CD8-positive, alpha-beta memory T cell (primary cell): ENCODE data around the gene IGFL2. TPM values are rescaled to one million over a fixed set of nuclear protein-coding genes. Genes with fewer than 3 reads are reported as not detected.
"Not testable (repeated sequence)": the region's sequence is repeated elsewhere in the genome, so short reads cannot be mapped to it uniquely, and the experiment has no call there.

Source experiments
- CTCF ChIA-PET: fragments of 350-600 bp; sonication (Branson Sonifier 250); formaldehyde crosslinking; loops from one replicate; lab custom pipeline; 2021; ENCODE audit warnings: antibody characterized with exemption; lab: Charles Lee
- POLR2A ChIA-PET: fragments of 350-600 bp; sonication (Branson Sonifier 250); formaldehyde crosslinking; loops from one replicate; lab custom pipeline; 2021; ENCODE audit warnings: antibody characterized with exemption; lab: Charles Lee
- DNase-seq, 5 donors: peaks; one replicate each; pipeline versions ENCODE4 v3.0.0 to v3.0.0-alpha.2; 2020 to 2022; ENCODE audit warnings: mixed read lengths in 1 of 5
- H3K27ac ChIP-seq: one replicate; pipeline ENCODE4 v1.7.0; 2013; ENCODE audit warnings: low read depth, mild to moderate bottlenecking, low read length, moderate library complexity
- H3K27me3 ChIP-seq: 2 replicates; pipeline ENCODE4 v1.7.0; 2013; ENCODE audit warnings: low read length, mild to moderate bottlenecking; ENCODE audit not compliant: insufficient read depth, poor library complexity, severe bottlenecking
- H3K36me3 ChIP-seq: 2 replicates; pipeline ENCODE4 v1.7.0; 2013; ENCODE audit warnings: mild to moderate bottlenecking, low read length, moderate library complexity; ENCODE audit not compliant: insufficient read depth
- H3K4me1 ChIP-seq: 2 replicates; pipeline ENCODE4 v1.7.0; 2013; ENCODE audit warnings: mild to moderate bottlenecking, low read length, moderate library complexity; ENCODE audit not compliant: insufficient read depth
- H3K4me3 ChIP-seq: 2 replicates; pipeline ENCODE4 v1.7.0; 2013; ENCODE audit warnings: mild to moderate bottlenecking, low read length
- H3K9me3 ChIP-seq: 2 replicates; pipeline ENCODE4 v1.7.0; 2013; ENCODE audit warnings: mild to moderate bottlenecking, low read length
- H3K27ac Mint-ChIP-seq, 8 donors: one replicate each; pipeline ENCODE4 v1.8.0; 2020 to 2021; ENCODE audit warnings: mixed read lengths in 8 of 8, mild to moderate bottlenecking in 6 of 8, inconsistent platforms in 3 of 8, moderate library complexity in 3 of 8
- H3K27me3 Mint-ChIP-seq, 2 donors: one replicate each; pipeline ENCODE4 v1.8.0; 2020 to 2021; ENCODE audit warnings: mixed read lengths in 2 of 2, mild to moderate bottlenecking in 1 of 2, moderate library complexity in 1 of 2
- H3K36me3 Mint-ChIP-seq, 3 donors: one replicate each; pipeline ENCODE4 v1.8.0; 2020 to 2021; ENCODE audit warnings: mixed read lengths in 3 of 3, inconsistent platforms in 1 of 3, mild to moderate bottlenecking in 1 of 3
- H3K4me1 Mint-ChIP-seq, 3 donors: one replicate each; pipeline ENCODE4 v1.8.0; 2020 to 2021; ENCODE audit warnings: mixed read lengths in 3 of 3, inconsistent platforms in 1 of 3, mild to moderate bottlenecking in 1 of 3
- H3K4me3 Mint-ChIP-seq, 7 donors: one replicate each; pipeline ENCODE4 v1.8.0; 2020 to 2021; ENCODE audit warnings: mixed read lengths in 7 of 7, mild to moderate bottlenecking in 6 of 7, moderate library complexity in 4 of 7, inconsistent platforms in 2 of 7
- H3K9me3 Mint-ChIP-seq, 5 donors: one replicate each; pipeline ENCODE4 v1.8.0; 2020 to 2022; ENCODE audit warnings: mixed read lengths in 5 of 5, mild to moderate bottlenecking in 3 of 5, moderate library complexity in 2 of 5, inconsistent platforms in 1 of 5
- polyA plus RNA-seq: library from polyadenylated mRNA; unstranded; fragments of 300-500 nt; fragmentation: Illumina TruSeq; gene quantifications from one replicate; pipeline ENCODE4 v1.2.3, GENCODE V29; 2021
- total RNA-seq, 2 experiments: library from RNA; stranded (reverse); gene quantifications; one replicate each; pipeline ENCODE4 v1.2.3, GENCODE V29; 2021

The IGFL2 gene
- total and polyA plus RNA-seq, 3 experiments from 2014 or later, result not detected

- Mint-ChIP-seq H3K4me3 (no peak overlapping the region), H3K36me3 (no peaks in the 10 kb centered on the region), H3K4me1 (no peaks in the 10 kb centered on the region), H3K27me3 (peaks cover 36 to 67% of the 10 kb centered on the region in 2 donors), H3K9me3 (no peaks in the 10 kb centered on the region), H3K27ac (peak overlapping the region in 1 of 8 donors; percentile 33)
- Histone ChIP-seq H3K27me3 (peaks cover 11% of the 10 kb centered on the region), H3K4me3 (no peak overlapping the region), H3K36me3 (no peaks in the 10 kb centered on the region), H3K9me3 (no peaks in the 10 kb centered on the region), H3K4me1 (no peaks in the 10 kb centered on the region), H3K27ac (no peak overlapping the region)
- ChIA-PET POLR2A (no interaction called here), CTCF (no interaction called here)
- no peak for DNase-seq
Observed at GRCh38 chr19:46195104-46195503, 47.1 kb downstream of the IGFL2 start.

- H3K9me3 ChIP-seq, H3K4me3 ChIP-seq, DNase-seq, CTCF ChIA-PET, H3K36me3 Mint-ChIP-seq, H3K36me3 ChIP-seq, H3K4me1 Mint-ChIP-seq, H3K27ac ChIP-seq, H3K9me3 Mint-ChIP-seq, POLR2A ChIA-PET, H3K4me3 Mint-ChIP-seq, H3K27me3 ChIP-seq, H3K4me1 ChIP-seq: not testable (repeated sequence)
- peak overlapping the region in 1 of 8 donors; percentile 19 for H3K27ac Mint-ChIP-seq
- H3K27me3 Mint-ChIP-seq, result peaks cover 34 to 63% of the 10 kb centered on the region in 2 donors
Observed at GRCh38 chr19:46195919-46196318, 47.9 kb downstream of the IGFL2 start.

DNA sequence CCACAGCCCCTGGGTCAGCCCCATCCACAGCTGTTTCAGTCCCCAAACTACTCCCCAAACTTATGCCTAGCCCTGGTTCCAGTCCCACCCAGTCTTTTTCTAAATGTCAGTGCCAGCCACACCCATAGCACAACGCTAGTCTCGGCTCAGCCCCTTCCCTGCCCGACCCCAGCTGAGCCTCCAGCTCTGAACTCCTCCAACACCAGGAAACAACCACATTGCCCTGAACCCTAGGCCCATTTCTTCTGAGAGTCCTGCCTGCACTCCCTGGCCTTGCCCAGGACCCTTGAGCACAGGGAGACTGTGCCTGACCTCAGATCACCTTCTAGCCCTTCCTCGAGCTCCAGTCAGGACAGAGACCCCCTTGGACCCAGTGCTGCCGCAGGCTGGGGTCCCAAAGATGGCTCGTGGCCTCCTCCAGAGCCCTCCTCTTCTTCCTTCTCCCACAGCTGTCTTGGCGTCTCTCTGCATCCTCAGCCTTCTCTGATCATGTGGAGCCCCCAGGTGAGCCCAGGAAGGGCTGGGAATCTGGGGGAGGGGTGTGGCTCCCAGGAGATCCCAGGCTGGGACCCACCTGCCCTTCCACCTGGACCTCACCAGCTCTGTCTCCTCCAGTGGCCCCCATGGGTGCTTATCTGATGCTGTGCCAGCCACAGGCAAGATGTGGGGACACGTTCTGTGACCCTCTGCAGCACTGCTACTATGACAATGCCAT is 48.5 kb downstream of the IGFL2 start:
- H3K36me3 ChIP-seq, result no peaks in the 10 kb centered on the region
- peaks cover 32 to 62% of the 10 kb centered on the region in 2 donors for H3K27me3 Mint-ChIP-seq
- DNase-seq, result no peak
- no peak overlapping the region for H3K27ac ChIP-seq
- H3K4me3 ChIP-seq, result no peak overlapping the region
- H3K4me1 Mint-ChIP-seq, result no peaks in the 10 kb centered on the region
- H3K27ac Mint-ChIP-seq, result no peak overlapping the region
- POLR2A ChIA-PET, result no interaction called here
- no peaks in the 10 kb centered on the region for H3K9me3 ChIP-seq
- H3K4me3 Mint-ChIP-seq, result no peak overlapping the region
- H3K4me1 ChIP-seq, result no peaks in the 10 kb centered on the region
- no peaks in the 10 kb centered on the region for H3K36me3 Mint-ChIP-seq
- peaks cover 7% of the 10 kb centered on the region for H3K27me3 ChIP-seq
- CTCF ChIA-PET, result no interaction called here
- H3K9me3 Mint-ChIP-seq, result no peaks in the 10 kb centered on the region

GRCh38 chr19:46197314-46198070 is 49.5 kb downstream of the IGFL2 start:
- Histone ChIP-seq H3K27ac (no peak overlapping the region), H3K4me3 (no peak overlapping the region), H3K4me1 (no peaks in the 10 kb centered on the region), H3K27me3 (peaks cover 7% of the 10 kb centered on the region), H3K9me3 (no peaks in the 10 kb centered on the region), H3K36me3 (no peaks in the 10 kb centered on the region)
- peaks cover 31 to 64% of the 10 kb centered on the region in 2 donors for H3K27me3 Mint-ChIP-seq
- DNase-seq, result no peak
- POLR2A ChIA-PET, result no interaction called here
- no peaks in the 10 kb centered on the region for H3K9me3 Mint-ChIP-seq
- no peaks in the 10 kb centered on the region for H3K4me1 Mint-ChIP-seq
- H3K4me3 Mint-ChIP-seq, result no peak overlapping the region
- CTCF ChIA-PET, result no interaction called here
- H3K36me3 Mint-ChIP-seq, result no peaks in the 10 kb centered on the region
- H3K27ac Mint-ChIP-seq, result no peak overlapping the region

- Mint-ChIP-seq H3K27ac (no peak overlapping the region), H3K4me3 (no peak overlapping the region), H3K9me3 (no peaks in the 10 kb centered on the region), H3K27me3 (peaks cover 36 to 64% of the 10 kb centered on the region in 2 donors), H3K36me3 (no peaks in the 10 kb centered on the region), H3K4me1 (no peaks in the 10 kb centered on the region)
- no peak for DNase-seq
- no peak overlapping the region for H3K4me3 ChIP-seq
- H3K4me1 ChIP-seq, result no peaks in the 10 kb centered on the region
- H3K9me3 ChIP-seq, result no peaks in the 10 kb centered on the region
- POLR2A ChIA-PET, result no interaction called here
- CTCF ChIA-PET, result no interaction called here
- peak overlapping the region; percentile 88 for H3K27ac ChIP-seq
- H3K36me3 ChIP-seq, result no peaks in the 10 kb centered on the region
- H3K27me3 ChIP-seq, result peaks cover 7% of the 10 kb centered on the region
Observed at GRCh38 chr19:46198756-46199155, 50.7 kb downstream of the IGFL2 start.

DNA sequence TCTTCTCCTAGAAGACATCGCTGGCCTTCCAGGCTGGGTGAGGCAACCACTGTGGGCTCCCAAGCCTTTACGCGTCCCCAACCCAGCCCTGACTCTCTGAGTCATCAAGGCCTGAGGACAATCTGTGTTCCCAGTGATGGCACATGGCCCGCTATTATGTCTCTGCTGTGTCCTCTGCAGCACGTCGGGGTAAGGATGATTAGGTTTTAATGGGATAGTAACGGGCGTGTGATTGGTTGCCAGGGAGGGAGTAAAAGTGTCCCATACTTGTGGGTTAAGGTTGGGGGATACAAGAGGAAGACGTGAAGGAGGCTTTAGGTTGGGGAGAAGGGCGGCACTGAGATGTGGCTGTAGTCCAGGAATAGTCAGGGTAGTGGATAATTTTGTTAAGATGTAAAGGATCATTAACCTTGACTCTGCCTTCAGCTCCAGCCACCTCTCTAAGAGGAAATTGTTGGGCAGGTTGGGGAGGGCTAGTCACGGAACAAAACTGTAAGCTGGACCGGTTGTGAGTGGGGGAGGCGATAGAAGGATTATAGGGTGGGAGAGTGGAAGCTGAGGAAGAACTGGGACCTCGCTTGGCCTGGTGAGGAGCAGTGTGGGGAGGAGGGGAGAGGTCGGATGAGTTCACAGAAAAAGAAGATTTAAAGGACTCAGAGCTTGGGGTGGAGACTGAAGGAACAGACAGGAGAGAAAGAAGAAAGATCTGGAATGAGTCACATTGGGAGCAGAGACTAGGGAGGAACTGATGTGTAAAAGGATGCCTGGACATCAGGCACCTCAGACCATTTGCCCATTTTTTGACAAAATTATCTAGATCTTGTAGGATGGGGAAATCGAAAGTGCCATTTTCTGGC is 53.6 kb downstream of the IGFL2 start:
- ChIA-PET CTCF (no interaction called here), POLR2A (no interaction called here)
- no peaks in the 10 kb centered on the region for H3K4me1 Mint-ChIP-seq
- H3K9me3 Mint-ChIP-seq, result no peaks in the 10 kb centered on the region
- Histone ChIP-seq H3K27me3 (peaks cover 7% of the 10 kb centered on the region), H3K4me3 (peak overlapping the region; percentile 22), H3K4me1 (no peaks in the 10 kb centered on the region), H3K36me3 (no peaks in the 10 kb centered on the region), H3K27ac (peak overlapping the region; percentile 88), H3K9me3 (no peaks in the 10 kb centered on the region)
- no peak for DNase-seq
- H3K27me3 Mint-ChIP-seq, result peaks cover 27 to 57% of the 10 kb centered on the region in 2 donors
- H3K4me3 Mint-ChIP-seq, result no peak overlapping the region
- H3K36me3 Mint-ChIP-seq, result peaks cover 0 to 1% (median 0%) of the 10 kb centered on the region in 3 donors
- no peak overlapping the region for H3K27ac Mint-ChIP-seq

DNA sequence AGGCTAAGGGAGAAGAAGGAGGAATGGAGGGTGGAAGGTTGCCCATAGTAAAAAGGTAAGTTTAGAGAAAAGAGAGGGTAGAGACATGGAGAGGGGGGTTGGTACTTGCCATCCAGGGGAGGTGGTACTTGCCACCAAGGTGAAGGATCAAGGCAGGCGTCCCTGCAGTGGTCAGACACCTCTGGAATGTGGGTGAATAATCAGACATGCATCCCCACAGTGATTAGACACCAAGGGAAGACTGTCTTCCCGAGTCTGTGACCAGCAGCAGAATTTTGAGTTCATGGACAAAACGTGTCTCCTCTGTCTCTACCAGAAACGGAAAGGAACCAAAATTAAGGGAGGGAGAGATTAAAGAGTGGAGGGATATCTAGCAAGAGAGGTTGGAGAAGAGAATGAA is 54.4 kb downstream of the IGFL2 start:
- no peak overlapping the region for H3K4me3 Mint-ChIP-seq
- no peaks in the 10 kb centered on the region for H3K9me3 ChIP-seq
- peak overlapping the region; percentile 88 for H3K27ac ChIP-seq
- no peak overlapping the region for H3K27ac Mint-ChIP-seq
- no peak for DNase-seq
- no peak overlapping the region for H3K4me3 ChIP-seq
- no peaks in the 10 kb centered on the region for H3K4me1 Mint-ChIP-seq
- peaks cover 0 to 1% (median 0%) of the 10 kb centered on the region in 3 donors for H3K36me3 Mint-ChIP-seq
- ChIA-PET POLR2A (no interaction called here), CTCF (no interaction called here)
- H3K36me3 ChIP-seq, result no peaks in the 10 kb centered on the region
- peaks cover 2% of the 10 kb centered on the region for H3K27me3 ChIP-seq
- H3K27me3 Mint-ChIP-seq, result peaks cover 24 to 50% of the 10 kb centered on the region in 2 donors
- no peaks in the 10 kb centered on the region for H3K4me1 ChIP-seq
- H3K9me3 Mint-ChIP-seq, result no peaks in the 10 kb centered on the region
